ENCODE measurements around the gene EDNRA. TPM values are rescaled to one million over a fixed set of nuclear protein-coding genes. Genes with fewer than 3 reads are reported as not detected.

Gene EDNRA
- total and polyA plus RNA-seq, 2 of the 4 experiments (the other 2 are of a cell fraction) = 3.8 to 6.5 TPM

- peak overlapping the region; percentile 2; the same call in 1 of the 2 replicates for H2AK5ac ChIP-seq (ENCODE audit: low read depth, low read length)
- TF ChIP-seq MAFK (IDR thresholded peaks at IDR 0.05; ENCODE audit: low read depth, low read length) (no peak), FOS (IDR thresholded peaks at IDR 0.05; ENCODE audit: low read depth, low read length) (no peak), ELK1 (IDR thresholded peaks at IDR 0.05; ENCODE audit: borderline replicate concordance, low read depth, low read length) (no peak), CEBPB (IDR thresholded peaks at IDR 0.05; ENCODE audit: low read depth, low read length) (0 out of 2 replicates have a peak, but pooled peaks have one; percentile 3), MAZ (IDR thresholded peaks at IDR 0.05; ENCODE audit: borderline replicate concordance, low read depth, low read length) (no peak), MXI1 (IDR thresholded peaks at IDR 0.05; ENCODE audit: borderline replicate concordance, low read depth, low read length) (no peak), POLR2A (IDR thresholded peaks at IDR 0.05; ENCODE audit: low read depth, low read length) (no peak), SMC3 (IDR thresholded peaks at IDR 0.05; ENCODE audit: low read depth, low read length) (no peak), CHD1 (IDR thresholded peaks at IDR 0.05; ENCODE audit: low read depth, low read length) (no peak), USF2 (IDR thresholded peaks at IDR 0.05; ENCODE audit: low read depth, low read length) (no peak), CTCF (conservative IDR thresholded peaks at IDR 0.05; ENCODE audit: low read depth, low read length) (no peak), BHLHE40 (IDR thresholded peaks at IDR 0.05; ENCODE audit: low read depth, low read length) (peak; percentile 57; the same call in 1 of the 2 replicates), RCOR1 (IDR thresholded peaks at IDR 0.05; ENCODE audit: insufficient replicate concordance, low read length) (no peak)
- ChIA-PET CTCF (no interaction called here), POLR2A (ENCODE audit: unreplicated experiment) (no interaction called here)
- H3K4me1 ChIP-seq (ENCODE audit: control insufficient read depth, insufficient read depth, low read length) = peaks cover 9% of the 10 kb centered on the region
- 0 out of 3 replicates have a peak overlapping the region, but pooled peaks have one; percentile 1 for H2BK15ac ChIP-seq (ENCODE audit: low read depth, low read length)
- H3K4me3 ChIP-seq (ENCODE audit: insufficient read depth, low read depth, low read length) = no peak overlapping the region
- H2BK120ac ChIP-seq (ENCODE audit: low read depth, low read length) = peak overlapping the region; percentile 13; the same call in 1 of the 2 replicates
- in situ Hi-C loops (cut with MboI; ENCODE audit: low sequenced_read_pairs) = no loop called here
- no peak overlapping the region for H2AK9ac ChIP-seq (replicated peaks; ENCODE audit: low read depth, low read length, poor library complexity)
- peaks cover 17 to 69% of the 10 kb centered on the region in 2 experiments for H3K79me1 ChIP-seq (ENCODE audit: low read depth in 1 of 2, low read length in 2 of 2)
- peak overlapping the region; percentile 44 for H3K4ac ChIP-seq (ENCODE audit: low read depth, low read length)
- ATAC-seq (ENCODE audit: low read depth) (peak; percentile 62), DNase-seq (peak; percentile 87)
- no peak overlapping the region for H3K56ac ChIP-seq (ENCODE audit: extremely low read depth, insufficient read depth, low read length)
- BruUV-seq (replicated peaks) = no TSS peak
- peak overlapping the region; percentile 27; the same call in 1 of the 2 replicates for H2BK20ac ChIP-seq (ENCODE audit: low read depth, low read length)
- H3K9me3 ChIP-seq (ENCODE audit: control insufficient read depth, insufficient read depth, low read length) = no peaks in the 10 kb centered on the region
- H3K27me3 ChIP-seq (ENCODE audit: control insufficient read depth, insufficient read depth, low read length) = no peaks in the 10 kb centered on the region
- no peak overlapping the region for H3K27ac ChIP-seq (ENCODE audit: insufficient read depth, low read length)
- H3K9me1 ChIP-seq (ENCODE audit: insufficient read depth, low read length) = peaks cover 14% of the 10 kb centered on the region
- H3K36me3 ChIP-seq (ENCODE audit: control insufficient read depth, insufficient read depth, low read length) = no peaks in the 10 kb centered on the region
- no peak overlapping the region for H3K18ac ChIP-seq (ENCODE audit: low read depth, low read length)
- peaks cover 2% of the 10 kb centered on the region; the same call in 1 of the 2 replicates for H4K20me1 ChIP-seq (ENCODE audit: insufficient read depth, low read length)
- no CpG with 5 or more reads among the region's 6 CpGs for WGBS, 2 experiments (ENCODE audit: extremely low coverage in 2 of 2, insufficient read length in 1 of 2)
- H3K9ac ChIP-seq (ENCODE audit: low read depth, low read length) = no peak overlapping the region
- peak overlapping the region; percentile 25 for H3K23ac ChIP-seq (ENCODE audit: low read depth, low read length)
- intact Hi-C loops (cut with micrococcal nuclease) = no loop called here
- peak overlapping the region; percentile 30 for H3K4me2 ChIP-seq (ENCODE audit: low read depth, low read length)
- dilution Hi-C loops (cut with HindIII; ENCODE audit: low sequenced_read_pairs, unreplicated experiment) = no loop called here
- no peak overlapping the region for H2BK5ac ChIP-seq (ENCODE audit: low read depth, low read length, poor library complexity, severe bottlenecking)
- H3K14ac ChIP-seq (replicated peaks; ENCODE audit: low read depth, low read length) = peak overlapping the region; percentile 46; the same call in 1 of the 2 replicates
- H4K91ac ChIP-seq (ENCODE audit: insufficient read depth, low read depth, low read length) = no peak overlapping the region; the same call in 1 of the 2 replicates
- peak overlapping the region; percentile 79 for H2AFZ ChIP-seq (replicated peaks; ENCODE audit: low read length, poor library complexity)
- H4K5ac ChIP-seq (ENCODE audit: low read depth, low read length) = no peak overlapping the region
- peak overlapping the region in 1 of 2 experiments; percentile 80; a peak in 2 of 4 replicates for H4K8ac ChIP-seq (ENCODE audit: low read depth in 2 of 2, low read length in 2 of 2)
Measured at GRCh38 chr4:147492761-147493160, 11.9 kb downstream of the EDNRA start.

Data from IMR-90 (cell line).